Measurements from ENCODE around the gene OMG. TPM values are rescaled to one million over a fixed set of nuclear protein-coding genes. Genes with fewer than 3 reads are reported as not detected.

OMG gene
- total RNA-seq, 2 experiments from 2014 or later, result 0.44 to 0.47 TPM

DNA sequence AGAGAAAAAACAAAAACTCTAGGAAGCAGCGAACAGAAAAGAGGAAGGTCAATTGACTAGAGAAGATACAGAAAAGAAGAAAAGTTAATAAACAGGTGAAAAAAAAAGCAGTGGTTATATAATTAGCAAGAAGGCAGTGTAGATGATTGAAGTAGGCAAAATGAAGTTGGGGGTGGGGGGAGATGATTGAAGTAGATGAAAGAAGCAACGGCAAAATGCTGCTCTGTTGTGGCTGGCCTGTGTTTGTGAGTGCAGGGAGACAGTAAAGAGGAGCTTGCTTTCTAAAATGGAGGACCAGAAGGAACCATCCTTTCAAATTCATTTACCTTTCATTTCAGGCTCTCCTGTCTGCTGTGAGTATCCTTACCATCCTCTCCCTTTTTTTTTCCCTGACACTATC is 13.2 kb upstream of the OMG start:
- ChIA-PET POLR2A (interaction anchor here (0.6 to 9.9 kb wide), 17 partner anchors 12 to 1695 kb away, joined by 3 to 157 read pairs (median 4); partner anchors contain the start of genes EVI2A and RNF135), CTCF (interaction anchor here (0.6 to 2.9 kb wide), 4 partner anchors 11 to 190 kb away, joined by 3 to 7 read pairs (median 4); partner anchors contain the start of gene EVI2A)
- ATAC-seq (ENCODE audit: poor library complexity) (peak; percentile 67), DNase-seq (peak; percentile 48 to 93 (median 61))
- Histone ChIP-seq H3K4me1 (ENCODE audit: insufficient read depth, low read length) (peaks cover 17% of the 10 kb centered on the region), H3K9me3 (ENCODE audit: control insufficient read depth in 1 of 2, insufficient read depth in 1 of 2, low read length in 2 of 2) (no peaks in the 10 kb centered on the region), H3K4me3 (ENCODE audit: low read length) (peak overlapping the region; percentile 67), H3K36me3 (ENCODE audit: insufficient read depth, low read length) (peaks cover 22% of the 10 kb centered on the region), H3K27me3 (ENCODE audit: control insufficient read depth in 1 of 2, insufficient read depth in 2 of 2, low read length in 2 of 2) (no peaks in the 10 kb centered on the region), H3K27ac (ENCODE audit: low read depth in 1 of 2, low read length in 2 of 2) (peak overlapping the region; percentile 74 to 93)
- Mint-ChIP-seq H3K4me3 (peak overlapping the region; percentile 92), H3K27ac (peak overlapping the region; percentile 97), H3K36me3 (ENCODE audit: low read depth) (peaks cover 59% of the 10 kb centered on the region), H3K27me3 (no peaks in the 10 kb centered on the region), H3K9me3 (peaks cover 5% of the 10 kb centered on the region), H3K4me1 (ENCODE audit: low read depth) (peaks cover 66% of the 10 kb centered on the region)
- intact Hi-C loops (cut with DNase I, micrococcal nuclease), result loop anchor here (1.0 to 10.0 kb wide), 4 partner anchors 11 to 485 kb away; partner anchors contain the start of genes CRLF3 (in 2 of the 2) and EVI2A (in 1 of the 2)
- TF ChIP-seq, protein P1, sequence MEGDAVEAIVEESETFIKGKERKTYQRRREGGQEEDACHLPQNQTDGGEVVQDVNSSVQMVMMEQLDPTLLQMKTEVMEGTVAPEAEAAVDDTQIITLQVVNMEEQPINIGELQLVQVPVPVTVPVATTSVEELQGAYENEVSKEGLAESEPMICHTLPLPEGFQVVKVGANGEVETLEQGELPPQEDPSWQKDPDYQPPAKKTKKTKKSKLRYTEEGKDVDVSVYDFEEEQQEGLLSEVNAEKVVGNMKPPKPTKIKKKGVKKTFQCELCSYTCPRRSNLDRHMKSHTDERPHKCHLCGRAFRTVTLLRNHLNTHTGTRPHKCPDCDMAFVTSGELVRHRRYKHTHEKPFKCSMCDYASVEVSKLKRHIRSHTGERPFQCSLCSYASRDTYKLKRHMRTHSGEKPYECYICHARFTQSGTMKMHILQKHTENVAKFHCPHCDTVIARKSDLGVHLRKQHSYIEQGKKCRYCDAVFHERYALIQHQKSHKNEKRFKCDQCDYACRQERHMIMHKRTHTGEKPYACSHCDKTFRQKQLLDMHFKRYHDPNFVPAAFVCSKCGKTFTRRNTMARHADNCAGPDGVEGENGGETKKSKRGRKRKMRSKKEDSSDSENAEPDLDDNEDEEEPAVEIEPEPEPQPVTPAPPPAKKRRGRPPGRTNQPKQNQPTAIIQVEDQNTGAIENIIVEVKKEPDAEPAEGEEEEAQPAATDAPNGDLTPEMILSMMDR (IDR thresholded peaks at IDR 0.05), result no peak

DNA sequence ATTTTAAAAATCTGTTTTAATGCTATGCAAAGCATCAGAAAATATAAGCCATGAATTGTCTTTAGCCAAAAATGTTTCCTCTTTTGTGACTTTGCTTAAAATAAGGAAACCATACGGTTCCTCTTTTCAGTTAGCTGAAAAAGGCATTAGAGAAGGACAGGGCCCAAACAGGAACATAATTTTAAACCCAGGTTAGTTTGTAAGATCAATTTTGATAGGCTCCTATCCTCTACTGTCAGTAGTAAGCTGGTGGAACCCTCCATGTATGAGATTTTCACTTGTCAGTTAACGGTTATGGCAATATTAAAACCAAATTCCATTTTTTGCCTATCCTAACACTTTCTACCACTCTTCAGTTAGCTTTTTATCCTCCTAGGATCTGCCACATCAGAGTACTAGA is 12.5 kb upstream of the OMG start:
- intact Hi-C loops (cut with DNase I, micrococcal nuclease), result loop anchor here in 1 of 2 experiments (5.0 kb wide), 1 partner anchor 63 kb away; no protein-coding TSS in a partner anchor
- peak; percentile 15 for ATAC-seq (ENCODE audit: poor library complexity)
- peak in 3 of 14 experiments; percentile 60 to 76 (median 68) for DNase-seq
- H3K4me1 ChIP-seq (ENCODE audit: insufficient read depth, low read length), result peaks cover 20% of the 10 kb centered on the region
- Mint-ChIP-seq H3K4me3 (peak overlapping the region; percentile 92), H3K4me1 (ENCODE audit: low read depth) (peaks cover 69% of the 10 kb centered on the region), H3K36me3 (ENCODE audit: low read depth) (peaks cover 66% of the 10 kb centered on the region), H3K27ac (peak overlapping the region; percentile 97), H3K9me3 (peaks cover 7% of the 10 kb centered on the region), H3K27me3 (no peaks in the 10 kb centered on the region)
- peak overlapping the region; percentile 67 for H3K4me3 ChIP-seq (ENCODE audit: low read length)
- no peaks in the 10 kb centered on the region for H3K27me3 ChIP-seq (ENCODE audit: control insufficient read depth in 1 of 2, insufficient read depth in 2 of 2, low read length in 2 of 2)
- POLR2A ChIA-PET, result interaction anchor here (0.6 to 9.9 kb wide), 8 partner anchors 13 to 339 kb away, joined by 3 to 157 read pairs (median 4); partner anchors contain the start of genes EVI2A and RNF135
- TF ChIP-seq, protein P1 (IDR thresholded peaks at IDR 0.05), result no peak
- H3K36me3 ChIP-seq (ENCODE audit: insufficient read depth, low read length), result peaks cover 29% of the 10 kb centered on the region
- no peaks in the 10 kb centered on the region for H3K9me3 ChIP-seq (ENCODE audit: control insufficient read depth in 1 of 2, insufficient read depth in 1 of 2, low read length in 2 of 2)
- CTCF ChIA-PET, result interaction anchor here (1.7 to 2.9 kb wide), 2 partner anchors 9 to 43 kb away, joined by 7 read pairs; no protein-coding TSS in a partner anchor
- H3K27ac ChIP-seq (ENCODE audit: low read depth in 1 of 2, low read length in 2 of 2), result peak overlapping the region; percentile 74 to 93

- ChIA-PET POLR2A (interaction anchor here (0.7 to 9.9 kb wide), 4 partner anchors 14 to 338 kb away, joined by 3 to 157 read pairs (median 6); partner anchors contain the start of genes EVI2A and RNF135), CTCF (interaction anchor here (1.7 kb wide), 1 partner anchor 10 kb away, joined by 7 read pairs; no protein-coding TSS in a partner anchor)
- Mint-ChIP-seq H3K27me3 (no peaks in the 10 kb centered on the region), H3K4me3 (peak overlapping the region; percentile 92), H3K27ac (peak overlapping the region; percentile 97), H3K9me3 (peaks cover 9% of the 10 kb centered on the region), H3K4me1 (ENCODE audit: low read depth) (peaks cover 66% of the 10 kb centered on the region), H3K36me3 (ENCODE audit: low read depth) (peaks cover 66% of the 10 kb centered on the region)
- no peaks in the 10 kb centered on the region for H3K9me3 ChIP-seq (ENCODE audit: control insufficient read depth in 1 of 2, insufficient read depth in 1 of 2, low read length in 2 of 2)
- DNase-seq (peak in 2 of 14 experiments; percentile 66 to 68), ATAC-seq (ENCODE audit: poor library complexity) (no peak)
- H3K4me3 ChIP-seq (ENCODE audit: low read length), result peak overlapping the region; percentile 67
- H3K27ac ChIP-seq (ENCODE audit: low read depth in 1 of 2, low read length in 2 of 2), result peak overlapping the region; percentile 74 to 93
- H3K4me1 ChIP-seq (ENCODE audit: insufficient read depth, low read length), result peaks cover 20% of the 10 kb centered on the region
- no peaks in the 10 kb centered on the region for H3K27me3 ChIP-seq (ENCODE audit: control insufficient read depth in 1 of 2, insufficient read depth in 2 of 2, low read length in 2 of 2)
- TF ChIP-seq, protein P1 (IDR thresholded peaks at IDR 0.05), result no peak
- peaks cover 38% of the 10 kb centered on the region for H3K36me3 ChIP-seq (ENCODE audit: insufficient read depth, low read length)
- intact Hi-C loops (cut with DNase I, micrococcal nuclease), result loop anchor here in 1 of 2 experiments (5.0 kb wide), 1 partner anchor 64 kb away; no protein-coding TSS in a partner anchor
Measured at GRCh38 chr17:31308372-31309334, 11.6 kb upstream of the OMG start.
